HG03196 (cell line): Measurements from ENCODE around the gene SPI1.
"Not testable (repeated sequence)": the region's sequence is repeated elsewhere in the genome, so short reads cannot be mapped to it uniquely, and the experiment has no call there.

ENCODE experiments used
- ATAC-seq: cut with Tn5 transposase; IDR thresholded peaks from one replicate; pipeline ENCODE4 v1.9.1; 2021; ENCODE audit not compliant: unreplicated experiment

SPI1 gene

DNA sequence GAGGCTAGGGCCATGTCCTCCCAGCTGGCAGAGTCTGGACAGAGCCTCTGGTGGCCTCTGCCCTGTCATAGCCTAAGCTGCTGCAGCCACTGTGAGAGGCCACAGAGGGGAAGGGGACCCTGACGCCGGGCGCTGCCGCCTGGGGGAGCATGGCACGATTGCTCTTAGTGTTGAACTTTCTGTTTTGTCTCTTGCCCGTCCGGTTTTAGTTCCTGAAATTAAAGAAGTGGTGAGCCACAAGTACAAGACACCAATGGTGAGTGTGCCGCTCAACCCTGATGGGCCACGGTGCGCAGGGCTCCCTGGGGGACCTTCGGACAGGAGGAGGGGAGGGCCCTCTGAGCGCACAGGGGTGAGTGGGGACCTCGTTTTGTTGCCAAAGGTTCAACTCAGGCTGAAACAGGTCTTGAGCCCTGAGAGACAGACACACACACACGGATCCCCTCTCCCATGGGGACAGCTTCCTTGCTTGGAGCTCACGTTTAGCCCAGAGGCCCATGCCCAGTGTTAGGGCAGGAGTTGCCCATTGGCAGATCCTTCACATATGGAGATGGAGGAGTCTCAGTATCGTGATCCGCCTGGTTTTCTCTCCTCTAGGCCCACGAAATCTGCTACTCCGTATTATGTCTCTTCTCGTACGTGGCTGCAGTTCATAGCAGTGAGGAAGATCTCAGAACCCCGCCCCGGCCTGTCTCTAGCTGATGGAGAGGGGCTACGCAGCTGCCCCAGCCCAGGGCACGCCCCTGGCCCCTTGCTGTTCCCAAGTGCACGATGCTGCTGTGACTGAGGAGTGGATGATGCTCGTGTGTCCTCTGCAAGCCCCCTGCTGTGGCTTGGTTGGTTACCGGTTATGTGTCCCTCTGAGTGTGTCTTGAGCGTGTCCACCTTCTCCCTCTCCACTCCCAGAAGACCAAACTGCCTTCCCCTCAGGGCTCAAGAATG lies 49.6 kb downstream of the SPI1 start:
- no peak for ATAC-seq

DNA sequence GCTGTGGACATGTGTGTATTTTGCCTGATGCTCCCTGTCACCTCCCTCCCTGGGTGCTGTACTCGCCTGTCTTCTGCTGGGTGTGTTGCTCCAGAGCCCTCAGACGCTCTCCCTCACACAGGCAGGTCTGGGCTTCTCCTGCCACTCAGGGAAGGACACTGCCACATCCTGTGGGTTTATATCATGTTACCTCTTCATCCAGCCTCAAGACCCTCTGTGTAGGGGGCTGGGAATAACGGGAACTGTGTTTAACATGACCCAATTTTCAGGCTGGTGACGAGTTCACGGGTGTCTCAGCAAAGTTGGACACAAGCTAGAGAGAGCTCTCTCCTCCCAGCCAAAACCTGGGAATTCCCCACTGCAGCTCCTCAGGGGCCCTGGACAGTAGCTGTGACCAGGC lies 50.4 kb downstream of the SPI1 start:
- no peak for ATAC-seq

- no peak for ATAC-seq
Measured at GRCh38 chr11:47327025-47327424, 51.3 kb downstream of the SPI1 start.

GRCh38 chr11:47326198-47326597 lies 52.1 kb downstream of the SPI1 start:
- ATAC-seq, result no peak

GRCh38 chr11:47325271-47326041 lies 52.9 kb downstream of the SPI1 start:
- no peak for ATAC-seq

- no peak for ATAC-seq
Measured at GRCh38 chr11:47324520-47324919, 53.8 kb downstream of the SPI1 start.

- ATAC-seq, result no peak
Measured at GRCh38 chr11:47318166-47318565, 60.2 kb downstream of the SPI1 start.

DNA sequence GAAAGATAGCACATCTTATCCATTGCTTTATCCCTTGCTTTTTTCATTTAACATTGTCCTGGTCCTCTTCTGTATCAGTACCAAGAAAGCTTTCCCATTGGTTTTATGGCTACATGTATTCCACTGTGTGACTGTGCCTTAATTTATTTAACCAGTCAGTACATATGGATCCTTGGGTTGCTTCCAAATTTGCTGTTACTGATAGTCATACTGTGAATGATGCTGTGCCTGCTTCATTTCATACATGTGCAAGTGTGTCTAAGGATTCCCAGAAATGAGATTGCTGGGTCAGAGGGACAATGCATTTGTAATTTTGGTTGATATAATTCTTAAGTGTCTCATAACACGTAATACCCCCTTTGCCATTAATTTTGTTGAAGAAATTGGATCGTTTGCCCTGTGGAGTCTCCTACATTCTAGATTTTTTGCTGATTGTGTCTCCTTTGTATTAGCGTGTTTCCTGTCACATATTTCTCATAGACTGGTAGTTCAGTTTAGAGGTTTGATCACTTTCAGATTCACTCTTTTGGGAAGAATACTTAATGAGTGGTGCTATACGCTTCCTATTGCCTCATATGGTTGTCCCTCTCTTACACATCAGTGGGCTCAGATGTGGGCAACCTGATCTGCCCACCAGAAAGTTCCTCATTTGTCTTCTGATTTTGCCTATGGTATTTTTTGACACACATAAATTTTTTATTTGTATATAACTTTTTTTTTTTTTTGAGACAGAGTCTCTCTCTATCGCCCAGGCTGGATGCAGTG lies 61.1 kb downstream of the SPI1 start:
- ATAC-seq, result peak; percentile 69

DNA sequence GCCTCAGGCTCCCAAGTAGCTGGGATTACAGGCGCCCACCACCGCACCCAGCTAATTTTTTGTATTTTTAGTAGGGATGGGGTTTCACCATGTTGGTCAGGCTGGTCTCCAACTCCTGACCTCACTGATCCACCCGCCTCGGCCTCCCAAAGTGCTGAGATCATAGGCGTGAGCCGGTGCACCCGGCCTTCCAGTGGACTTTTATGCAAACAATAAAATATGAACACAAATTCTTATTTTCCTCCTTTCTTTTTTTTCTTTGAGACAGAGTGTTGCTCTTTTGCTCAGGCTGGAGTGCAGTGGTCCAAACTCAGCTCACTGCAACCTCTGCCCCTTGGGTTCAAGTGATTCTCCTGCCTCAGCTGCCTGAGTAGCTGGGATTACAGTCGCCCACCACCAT lies 61.8 kb downstream of the SPI1 start:
- ATAC-seq, result not testable (repeated sequence)

- no peak for ATAC-seq
Measured at GRCh38 chr11:47314992-47315391, 63.4 kb downstream of the SPI1 start.

- ATAC-seq, result no peak
Measured at GRCh38 chr11:47308050-47308823, 70.1 kb downstream of the SPI1 start.

DNA sequence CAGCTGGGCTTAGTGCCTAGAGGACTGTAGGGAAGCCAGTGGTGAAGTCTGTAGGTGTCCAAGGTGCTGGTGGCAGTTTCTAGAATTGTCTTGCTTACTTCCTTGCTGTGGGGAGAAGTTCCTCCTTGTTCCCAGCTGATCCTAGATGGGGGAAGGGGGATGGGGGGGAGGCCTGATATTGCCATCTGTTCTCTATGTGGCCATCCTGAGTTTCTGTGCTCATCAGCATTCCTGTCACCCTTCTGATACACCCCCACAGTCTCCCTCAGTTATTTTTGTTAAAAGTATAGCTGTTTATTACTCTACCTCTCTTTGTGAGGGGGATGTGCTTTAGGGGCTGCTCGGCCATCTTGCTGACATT lies 71.9 kb downstream of the SPI1 start:
- no peak for ATAC-seq

- ATAC-seq, result no peak
Measured at GRCh38 chr11:47305734-47306483, 72.4 kb downstream of the SPI1 start.
